CD4-positive, alpha-beta T cell treated with Interleukin-15 for 1 hour (primary cell): ENCODE measurements around the gene KCNN3.
"Not testable (repeated sequence)": the region's sequence is repeated elsewhere in the genome, so short reads cannot be mapped to it uniquely, and the experiment has no call there.

ENCODE experiments used
- DNase-seq: peaks from one replicate; pipeline ENCODE4 v3.0.0-alpha.2; 2020

The KCNN3 gene

GRCh38 chr1:154870115-154870571 lies at the start of gene KCNN3:
Gene KCNN3 (minus strand): TSS chr1:154870281. CDS start chr1:154869964, 317 bp downstream.
- peak; percentile 89 for DNase-seq

- no peak for DNase-seq
These were observed 43.2 kb upstream of the KCNN3 start for GRCh38 chr1:154913273-154913672.

- DNase-seq: no peak
These were observed 42.7 kb upstream of the KCNN3 start for GRCh38 chr1:154912755-154913154.

- DNase-seq: no peak
These were observed 41.8 kb upstream of the KCNN3 start for GRCh38 chr1:154911691-154912550.

DNA sequence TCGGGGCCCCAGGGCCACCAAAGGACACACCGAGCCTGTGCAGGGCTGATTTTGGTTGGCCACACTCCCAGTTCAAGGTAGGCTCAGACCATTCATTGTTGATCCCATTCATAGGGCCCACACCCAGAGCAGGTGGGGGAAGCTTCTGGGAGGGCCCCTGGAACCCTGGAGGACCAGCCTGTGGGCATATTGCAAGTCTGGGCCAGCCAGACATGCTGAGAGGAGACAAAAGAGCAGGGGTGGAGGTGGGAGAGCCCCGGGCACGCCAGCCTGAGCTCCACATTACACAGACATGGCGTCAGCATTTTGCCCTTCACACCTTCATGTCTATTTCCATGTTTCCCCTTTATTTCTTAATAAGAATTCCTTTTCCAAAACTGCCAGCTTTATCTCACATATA lies 40.8 kb upstream of the KCNN3 start:
- DNase-seq: no peak

DNA sequence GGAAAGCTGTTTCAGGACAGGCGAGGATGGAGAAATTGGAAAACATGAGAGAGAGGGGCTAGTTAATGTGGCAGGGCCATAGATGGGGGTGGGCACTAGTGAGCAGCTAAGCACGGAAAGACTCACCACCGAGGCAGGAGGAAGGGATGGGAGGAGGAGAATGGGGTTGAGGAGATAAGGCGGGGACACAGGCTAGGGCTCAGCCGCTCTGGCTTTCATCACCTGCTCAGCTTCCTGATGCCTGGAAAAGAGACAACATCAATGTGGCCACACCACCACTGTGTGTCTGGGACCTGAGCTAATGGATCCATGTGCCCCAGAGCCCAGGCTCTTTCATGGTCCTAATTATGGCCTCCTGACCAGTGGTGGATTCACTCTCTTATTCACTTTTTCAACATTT lies 38.9 kb upstream of the KCNN3 start:
- DNase-seq: no peak

GRCh38 chr1:154908129-154908528 lies 38.0 kb upstream of the KCNN3 start:
- DNase-seq: not testable (repeated sequence)

GRCh38 chr1:154906621-154907081 lies 36.6 kb upstream of the KCNN3 start:
- no peak for DNase-seq

GRCh38 chr1:154902938-154903566 lies 33.0 kb upstream of the KCNN3 start:
- DNase-seq: no peak

DNA sequence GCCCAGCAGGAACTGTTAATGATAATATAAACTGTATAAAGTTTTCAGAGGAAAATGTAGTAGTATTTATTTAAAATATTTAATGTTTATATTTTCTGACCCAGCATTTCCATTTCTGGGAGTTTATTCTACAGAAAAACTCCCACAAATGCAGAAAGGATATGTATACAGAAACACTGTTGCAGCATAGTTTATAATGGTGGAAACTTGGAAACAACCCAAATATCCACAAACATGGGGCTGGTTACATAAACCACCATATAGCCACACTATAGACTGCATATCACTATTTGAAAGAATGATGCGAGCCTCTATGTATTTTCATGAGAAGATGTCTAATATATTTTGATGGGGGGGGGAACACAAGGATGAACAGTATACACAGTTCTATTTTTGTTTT lies 31.5 kb upstream of the KCNN3 start:
- DNase-seq: no peak

DNA sequence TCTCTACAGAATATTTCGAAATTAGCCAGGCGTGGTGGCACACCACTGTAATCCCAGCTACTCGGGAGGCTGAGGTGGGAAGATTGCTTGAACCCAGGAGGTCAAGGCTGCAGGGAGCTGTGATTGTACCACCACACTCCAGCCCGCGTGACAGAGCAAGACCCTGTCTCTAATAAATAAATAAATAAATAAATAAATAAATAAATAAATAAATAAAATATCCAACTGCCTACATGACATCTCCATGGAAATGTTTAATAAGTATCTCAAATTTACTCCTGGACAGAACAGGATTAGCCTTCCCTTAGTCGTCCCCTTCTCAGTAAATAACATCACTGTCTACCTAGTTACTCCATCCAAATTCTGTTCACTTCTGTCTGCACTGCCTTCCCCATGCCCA lies 29.0 kb upstream of the KCNN3 start:
- DNase-seq: no peak

GRCh38 chr1:154896771-154897286 lies 26.7 kb upstream of the KCNN3 start:
- no peak for DNase-seq

DNA sequence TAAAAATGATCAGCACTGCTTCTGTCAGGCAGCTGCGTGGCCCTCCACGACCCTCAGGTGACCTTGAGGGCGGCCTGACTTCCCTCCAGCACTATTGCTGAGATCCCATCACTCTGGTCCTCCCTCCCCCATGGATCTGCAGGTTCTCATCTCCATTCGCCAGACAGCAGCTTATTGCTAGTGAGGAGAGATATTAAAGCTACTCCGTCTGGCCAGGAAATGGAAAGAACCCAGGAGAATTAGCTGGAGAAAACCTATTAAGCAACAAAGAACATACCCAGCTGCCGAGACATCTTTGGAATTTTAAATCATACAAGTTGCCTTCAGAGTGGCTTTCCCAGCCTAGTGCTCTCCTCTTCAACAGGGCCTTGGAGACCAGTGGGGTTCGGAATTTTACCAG lies 25.7 kb upstream of the KCNN3 start:
- DNase-seq: no peak

DNA sequence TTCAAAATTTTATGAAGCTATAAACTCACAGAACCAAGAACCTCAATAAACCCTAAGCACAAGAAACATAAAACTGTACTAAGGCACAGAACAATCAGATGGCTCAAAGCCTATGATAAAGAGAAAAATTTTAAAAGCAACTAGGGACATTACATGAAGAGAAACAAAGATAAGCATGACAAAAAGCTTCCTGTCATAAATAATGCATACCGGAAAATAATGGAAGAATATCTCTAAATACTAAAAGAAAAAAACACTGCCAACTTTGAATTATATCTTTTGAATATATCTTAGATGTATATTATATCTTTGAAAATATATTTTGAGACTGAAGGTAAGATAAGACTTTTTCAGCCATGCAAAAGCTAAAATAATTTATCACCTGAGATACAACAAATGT lies 21.4 kb upstream of the KCNN3 start:
- no peak for DNase-seq

DNA sequence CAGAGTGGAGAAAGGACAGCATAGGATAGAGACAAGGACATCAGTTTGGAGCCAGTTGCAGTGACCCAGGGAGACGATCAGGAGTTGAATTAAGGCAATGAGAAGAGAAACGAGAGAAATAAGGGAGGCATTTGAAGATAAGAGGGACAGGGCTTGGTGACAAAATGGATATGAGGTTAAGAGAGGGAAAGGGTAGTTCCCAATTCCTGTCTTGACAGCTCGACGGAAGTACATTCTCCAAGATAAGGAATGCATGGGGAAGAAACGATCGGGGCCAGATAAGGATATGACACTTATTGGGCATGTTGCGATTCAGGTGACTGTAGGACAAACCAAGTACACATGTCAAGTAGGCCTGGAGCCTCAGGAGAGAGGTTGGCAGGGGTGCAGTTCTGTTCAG lies 18.7 kb upstream of the KCNN3 start:
- DNase-seq: no peak

GRCh38 chr1:154886281-154887015 lies 16.4 kb upstream of the KCNN3 start:
- DNase-seq: no peak

DNA sequence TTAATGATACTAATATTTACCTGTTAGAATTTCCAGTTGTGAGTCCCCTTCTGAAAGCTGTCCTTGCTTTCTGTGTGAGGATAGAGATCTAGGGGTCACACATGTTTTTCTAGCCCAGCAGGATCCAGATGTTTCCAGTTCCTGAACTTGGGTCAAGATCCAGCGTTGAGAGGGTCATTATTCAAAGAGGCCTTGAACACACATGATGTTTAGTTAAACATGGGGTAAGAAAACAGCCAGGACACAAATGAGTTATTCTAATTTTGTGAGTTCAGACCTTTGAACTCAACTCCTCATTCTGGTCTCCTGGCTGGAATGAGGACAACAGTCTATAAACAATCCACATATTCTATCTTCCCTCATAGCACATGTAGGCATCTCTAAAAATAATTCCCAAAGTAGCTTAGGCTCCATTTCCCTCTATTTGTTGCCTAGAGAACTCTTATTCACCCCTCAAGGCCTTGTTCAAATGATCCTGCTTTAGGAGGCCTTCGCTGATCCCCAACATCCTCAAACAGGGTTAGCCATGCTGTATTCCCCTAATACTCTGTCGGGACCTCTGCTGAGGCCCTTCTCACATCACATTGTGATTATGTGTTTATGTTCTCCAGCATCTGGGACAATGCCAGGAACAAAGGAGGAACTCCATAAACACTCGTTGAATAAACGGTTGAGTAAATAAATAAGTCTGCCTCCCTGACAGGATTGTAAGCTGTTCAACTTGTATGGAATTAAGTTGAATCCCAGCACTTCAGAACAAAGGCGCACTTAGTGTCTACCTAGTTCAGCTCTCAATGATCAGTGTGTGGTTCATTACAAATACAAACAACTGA lies 15.0 kb upstream of the KCNN3 start:
- DNase-seq: no peak

GRCh38 chr1:154883919-154884868 lies 14.1 kb upstream of the KCNN3 start:
- no peak for DNase-seq

GRCh38 chr1:154881820-154882535 lies 11.9 kb upstream of the KCNN3 start:
- no peak for DNase-seq

DNA sequence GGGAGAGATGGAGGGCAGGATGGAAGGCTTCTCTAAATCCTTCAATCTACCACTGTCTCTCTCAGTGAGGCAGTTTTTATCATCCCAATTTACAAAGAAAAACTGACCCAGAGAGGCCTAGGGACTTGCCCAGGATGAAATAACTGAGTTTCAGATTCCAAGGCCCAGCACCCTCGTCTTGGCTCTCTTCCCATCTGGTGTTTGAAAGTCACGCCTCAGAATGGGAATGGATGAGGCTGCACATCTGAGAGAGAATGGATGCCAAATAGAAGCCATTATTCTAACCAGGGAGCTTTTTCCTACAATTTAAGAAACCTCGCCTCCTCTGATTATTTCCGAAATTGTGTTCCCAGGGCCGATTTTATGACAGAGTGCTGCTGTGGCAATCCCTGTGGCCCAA lies 10.6 kb upstream of the KCNN3 start:
- no peak for DNase-seq

DNA sequence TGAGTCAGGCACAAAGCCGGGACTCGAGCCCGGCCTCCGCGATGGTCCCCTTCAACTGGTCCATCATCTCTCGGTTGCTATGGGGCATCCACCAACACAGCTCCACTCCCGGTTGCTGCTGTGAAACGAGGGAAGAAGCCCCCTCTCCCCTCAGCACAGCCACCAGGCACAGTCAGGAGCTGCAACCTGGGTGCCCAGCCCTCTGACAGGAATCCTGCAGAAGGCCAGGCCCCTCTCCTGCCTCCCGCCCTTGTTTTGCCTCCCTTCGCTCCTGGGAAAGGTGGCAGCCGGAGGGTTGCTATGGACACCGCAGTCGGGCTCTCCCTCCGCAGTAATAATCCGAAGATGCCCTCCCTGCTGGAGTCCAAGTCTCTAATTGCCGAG lies 8.9 kb upstream of the KCNN3 start:
- DNase-seq: no peak
